Uterus (tissue), 2 donors: Measurements from ENCODE around the gene KDM6B.

Source experiments
- CTCF ChIP-seq, 4 experiments: fragments of 200-600 bp in 2 of 4; fragments of 450-650 bp in 2 of 4; sonication (generic) in 2 of 4; IDR thresholded peaks; one replicate each; pipeline ENCODE4 v1.5.1; 2016 to 2019; ENCODE audit warnings: antibody characterized with exemption in 4 of 4, mild to moderate bottlenecking in 2 of 4, moderate library complexity in 1 of 4
- POLR2A ChIP-seq, 2 donors: fragments of 450-650 bp; IDR thresholded peaks; one replicate each; pipeline ENCODE4 v1.6.1; 2016; ENCODE audit warnings: antibody characterized with exemption in 2 of 2, mild to moderate bottlenecking in 1 of 2, moderate library complexity in 1 of 2

- TF ChIP-seq CTCF (IDR thresholded peaks at IDR 0.05) (peak in 1 of 4 experiments; percentile 57), POLR2A (IDR thresholded peaks at IDR 0.05) (peak in 1 of 2 donors; percentile 37)
Measured at GRCh38 chr17:7841915-7842379, 7.9 kb downstream of the KDM6B start.
